GM18861 (cell line): ENCODE data around the gene SNAP29.
"Not testable (repeated sequence)": the region's sequence is repeated elsewhere in the genome, so short reads cannot be mapped to it uniquely, and the experiment has no call there.

Experiments
- ATAC-seq: cut with Tn5 transposase; IDR thresholded peaks from one replicate; pipeline ENCODE4 v1.9.1; 2021; ENCODE audit not compliant: unreplicated experiment

The SNAP29 gene

DNA sequence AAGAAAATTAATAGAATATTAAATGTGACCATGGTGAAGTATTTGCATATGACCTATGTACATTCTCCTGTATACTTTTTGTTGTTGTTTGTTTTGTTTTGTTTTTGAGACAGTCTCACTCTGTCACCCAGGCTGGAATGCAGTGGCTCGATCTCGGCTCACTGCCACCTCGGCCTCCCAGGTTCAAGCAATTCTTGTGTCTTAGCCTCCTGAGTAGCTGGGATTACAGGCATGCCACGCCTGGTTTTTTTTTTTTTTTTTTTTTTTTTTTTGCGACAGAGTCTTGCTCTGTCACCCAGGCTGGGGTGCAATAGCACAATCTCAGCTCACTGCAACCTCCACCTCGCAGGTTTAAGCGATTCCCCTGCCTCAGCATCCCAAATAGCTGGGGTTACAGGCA is 38.9 kb downstream of the SNAP29 start:
- not testable (repeated sequence) for ATAC-seq

DNA sequence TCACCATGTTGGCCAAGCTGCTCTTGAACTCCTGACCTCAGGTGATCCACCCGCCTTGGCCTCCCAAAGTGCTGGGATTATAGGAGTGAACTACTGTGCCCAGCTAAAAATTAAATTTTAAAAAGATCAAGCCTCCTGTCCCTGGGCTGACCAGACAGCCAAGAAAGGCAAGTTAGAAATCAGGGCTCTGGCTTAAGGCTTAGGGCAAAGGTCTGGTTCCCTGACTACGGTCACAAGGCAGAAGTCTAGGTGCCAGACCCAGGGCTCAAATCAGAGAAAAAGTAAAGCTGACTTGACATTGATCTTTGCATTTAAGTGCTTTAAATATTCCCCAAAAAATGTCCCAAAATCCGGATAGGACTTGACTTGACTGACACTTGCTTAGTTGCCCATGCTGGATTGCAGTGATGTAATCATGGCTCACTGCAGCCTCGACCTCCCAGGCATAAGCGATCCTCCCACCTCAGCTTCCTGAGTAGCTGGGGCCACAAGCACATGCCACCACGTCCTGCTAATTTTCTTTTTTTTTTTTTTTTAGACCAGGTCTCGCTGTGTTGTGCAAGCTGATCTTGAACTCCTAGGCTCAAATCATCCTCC is 41.1 kb downstream of the SNAP29 start:
- no peak for ATAC-seq

DNA sequence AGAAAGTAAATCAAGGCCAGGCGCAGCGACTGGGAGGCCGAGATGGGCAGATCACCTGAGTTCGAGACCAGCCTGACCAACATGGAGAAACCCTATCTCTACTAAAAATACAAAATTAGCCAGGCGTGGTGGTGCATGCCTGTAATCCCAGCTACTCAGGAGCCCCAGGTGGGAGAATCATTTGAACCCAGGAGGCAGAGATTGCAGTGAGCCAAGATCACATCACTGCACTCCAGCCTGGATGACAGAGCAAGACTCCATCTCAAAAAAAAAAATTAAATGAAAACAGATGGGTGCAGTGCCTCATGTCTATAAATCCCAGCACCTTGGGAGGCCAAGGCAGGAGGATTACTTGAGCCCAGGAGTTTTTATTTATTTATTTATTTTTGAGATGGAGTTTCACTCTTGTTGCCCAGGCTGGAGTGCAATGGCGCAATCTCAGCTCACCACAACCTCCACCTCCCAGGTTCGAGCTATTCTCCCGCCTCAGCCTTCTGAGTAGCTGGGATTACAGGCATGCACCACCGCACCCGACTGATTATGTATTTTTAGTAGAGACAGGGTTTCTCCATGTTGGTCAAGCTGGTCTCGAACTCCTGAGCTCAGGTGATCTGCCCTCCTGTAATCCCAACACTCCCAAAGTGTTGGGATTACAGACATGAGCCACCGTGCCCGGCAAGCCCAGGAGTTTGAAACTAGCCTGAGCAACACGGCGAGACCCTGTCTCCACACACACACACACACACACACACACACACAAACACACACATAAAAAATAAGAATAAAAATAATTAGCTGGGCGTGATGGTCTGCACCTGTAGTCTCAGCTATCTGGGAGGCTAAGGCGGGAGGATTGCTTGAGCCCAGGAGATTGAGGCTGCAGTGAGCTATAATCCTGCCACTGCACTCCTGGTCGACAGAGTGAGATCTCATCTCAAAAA is 42.6 kb downstream of the SNAP29 start:
- ATAC-seq = not testable (repeated sequence)

DNA sequence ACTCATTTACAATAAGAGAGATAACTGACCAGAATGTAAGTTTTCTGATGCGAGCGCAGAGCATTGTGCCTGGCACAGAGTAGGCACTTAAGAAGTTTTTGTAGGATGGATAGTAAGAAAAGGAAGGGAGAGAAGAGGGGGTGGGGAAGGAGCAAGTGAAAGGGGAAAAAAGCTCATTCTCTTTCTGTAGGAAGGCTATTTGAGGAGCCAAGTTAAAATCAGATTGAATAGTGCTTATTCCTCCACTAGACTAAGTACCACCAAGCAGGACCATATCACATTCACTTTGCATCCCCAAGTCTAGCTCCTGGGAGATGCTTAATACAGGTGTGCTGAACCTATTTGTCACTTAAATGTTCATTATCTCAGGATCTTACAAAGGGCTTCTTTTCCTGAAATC is 44.3 kb downstream of the SNAP29 start:
- no peak for ATAC-seq

DNA sequence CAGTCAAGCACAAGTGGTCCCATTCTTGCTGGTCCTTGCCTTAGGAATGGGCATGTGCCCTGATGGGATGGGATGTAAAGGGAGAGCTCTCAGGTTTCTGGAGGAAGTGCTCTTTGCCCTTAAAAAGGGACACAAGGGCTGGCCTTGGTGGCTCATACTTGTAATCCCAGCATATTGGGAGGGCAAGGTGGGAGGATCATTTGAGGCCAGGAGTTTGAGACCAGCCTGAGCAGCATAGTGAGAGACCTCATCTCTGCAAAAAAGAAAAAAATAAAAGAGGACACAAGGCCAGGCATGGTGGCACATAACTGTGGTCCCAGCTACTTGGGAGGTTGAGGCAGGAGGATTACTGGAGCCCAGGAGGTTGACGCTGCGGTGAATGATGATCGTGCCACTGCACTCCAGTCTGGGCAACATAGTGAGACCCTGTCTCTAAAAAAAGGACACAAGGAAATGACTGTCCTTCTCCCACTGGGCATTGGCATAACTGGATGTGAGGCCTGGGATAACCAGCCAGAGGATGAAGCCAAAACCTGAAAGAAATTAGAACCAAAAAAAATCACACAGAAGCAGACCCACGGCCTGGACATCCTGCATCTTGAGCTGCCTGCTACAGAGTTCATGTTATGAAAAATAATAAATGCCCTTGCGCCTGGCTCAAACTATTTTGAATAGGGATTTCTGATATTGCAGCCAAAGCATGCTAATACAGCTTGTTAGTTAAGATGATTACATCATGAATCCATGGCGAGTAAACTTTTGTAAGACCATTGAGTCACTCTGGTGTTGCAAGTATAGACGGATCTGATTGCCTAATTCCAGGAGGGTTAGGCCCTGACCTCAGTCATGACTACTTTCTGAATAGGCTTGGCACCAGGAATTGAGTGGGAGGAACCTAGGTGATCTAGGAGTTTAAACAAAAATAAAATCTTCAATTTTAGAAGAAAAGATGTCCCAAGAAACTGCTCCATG is 45.5 kb downstream of the SNAP29 start:
- no peak for ATAC-seq

DNA sequence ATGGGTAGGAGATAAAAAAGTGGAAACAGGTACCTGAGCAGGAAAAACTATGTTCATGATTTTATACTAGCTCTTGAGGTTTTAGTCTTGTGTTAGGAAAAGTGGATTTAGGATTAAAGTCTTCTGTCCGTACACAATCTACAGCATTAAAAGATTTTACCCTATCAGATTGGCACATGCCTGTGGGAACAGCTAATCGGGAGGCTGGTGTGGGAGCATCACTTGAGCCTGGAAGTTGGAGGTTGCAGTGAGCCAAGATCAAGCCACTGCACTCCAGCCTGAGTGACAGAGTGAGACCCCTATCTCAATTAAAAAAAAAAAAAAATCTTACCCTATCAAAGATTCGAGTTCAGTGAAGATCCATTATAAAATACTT is 46.2 kb downstream of the SNAP29 start:
- ATAC-seq = no peak

DNA sequence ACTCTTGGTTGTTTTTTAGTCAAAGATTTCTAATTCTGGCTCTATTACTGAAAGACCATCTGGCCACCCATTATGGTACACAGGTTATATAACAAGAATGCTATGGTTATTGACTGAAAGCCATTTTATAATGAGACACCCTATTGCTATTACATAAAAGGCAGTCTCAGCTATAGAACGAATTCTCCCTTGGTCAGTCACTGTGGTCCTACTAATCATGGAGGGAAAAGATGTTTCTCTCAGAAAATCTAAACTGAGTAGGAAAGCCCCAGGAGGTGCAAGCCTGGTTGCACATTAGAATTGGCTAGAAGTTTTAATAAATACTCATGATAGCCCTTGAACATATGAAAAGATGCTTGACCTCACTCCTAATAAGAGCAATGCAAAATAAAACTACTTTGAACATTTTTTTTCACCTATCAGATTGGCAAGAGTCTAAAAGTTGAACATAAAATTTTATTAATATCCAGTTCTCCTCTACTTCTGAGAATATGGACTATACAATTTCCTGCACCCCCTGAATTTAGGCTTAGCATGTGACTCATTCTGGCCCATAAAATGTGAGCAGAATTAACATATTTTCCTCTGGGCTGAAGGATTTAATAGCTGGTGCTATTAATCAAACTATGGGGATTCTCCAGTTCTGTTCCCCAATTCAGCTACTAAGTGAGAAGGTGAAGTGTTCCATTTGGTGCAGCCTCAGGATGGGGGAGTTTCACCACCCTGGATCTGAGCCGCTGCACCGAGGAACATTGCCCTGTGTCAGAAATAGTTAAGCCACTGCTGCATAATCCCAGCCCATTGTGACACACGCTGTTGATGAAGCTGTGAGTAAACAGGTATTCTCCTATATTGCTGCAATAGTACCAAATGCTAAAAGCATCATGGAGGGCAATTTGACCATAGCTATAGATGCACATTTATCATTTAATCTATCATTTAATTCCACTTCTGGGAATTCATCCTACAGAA is 46.9 kb downstream of the SNAP29 start:
- no peak for ATAC-seq

DNA sequence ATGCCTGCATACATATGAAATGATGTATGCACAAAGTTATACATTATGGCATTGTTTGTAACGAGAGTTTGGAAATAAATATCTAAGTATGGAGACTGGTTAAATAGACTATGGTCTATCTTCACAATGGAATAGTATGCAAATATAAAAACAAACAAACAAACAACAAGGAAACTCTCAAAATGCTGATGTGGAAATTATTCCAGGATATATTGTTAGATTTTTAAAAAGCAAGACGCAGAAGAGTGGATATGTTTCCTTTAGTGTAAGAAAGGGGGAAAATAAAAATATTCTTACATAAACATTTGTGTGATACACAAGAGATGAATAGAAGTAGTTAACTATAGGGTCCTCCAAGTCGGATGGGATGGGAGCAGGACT is 47.6 kb downstream of the SNAP29 start:
- ATAC-seq = no peak

DNA sequence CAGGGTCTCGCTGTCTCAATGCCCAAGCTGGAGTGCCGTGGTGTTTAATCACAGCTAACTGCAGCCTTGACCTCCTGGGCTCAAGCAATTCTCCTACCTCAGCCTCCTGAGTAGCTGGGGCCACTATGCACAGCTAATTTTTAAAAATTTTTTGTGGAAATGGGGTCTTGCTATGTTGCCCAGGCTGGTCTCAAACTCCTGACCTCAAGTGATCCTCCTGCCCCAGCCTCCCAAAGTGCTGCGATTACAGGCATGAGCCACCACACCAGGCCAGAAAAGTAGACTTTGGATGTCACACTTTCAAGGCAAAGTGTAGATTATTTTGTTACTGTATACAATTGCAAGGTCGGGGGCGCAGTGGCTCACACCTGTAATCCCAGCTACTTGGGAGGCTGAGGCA is 49.9 kb downstream of the SNAP29 start:
- ATAC-seq = not testable (repeated sequence)

DNA sequence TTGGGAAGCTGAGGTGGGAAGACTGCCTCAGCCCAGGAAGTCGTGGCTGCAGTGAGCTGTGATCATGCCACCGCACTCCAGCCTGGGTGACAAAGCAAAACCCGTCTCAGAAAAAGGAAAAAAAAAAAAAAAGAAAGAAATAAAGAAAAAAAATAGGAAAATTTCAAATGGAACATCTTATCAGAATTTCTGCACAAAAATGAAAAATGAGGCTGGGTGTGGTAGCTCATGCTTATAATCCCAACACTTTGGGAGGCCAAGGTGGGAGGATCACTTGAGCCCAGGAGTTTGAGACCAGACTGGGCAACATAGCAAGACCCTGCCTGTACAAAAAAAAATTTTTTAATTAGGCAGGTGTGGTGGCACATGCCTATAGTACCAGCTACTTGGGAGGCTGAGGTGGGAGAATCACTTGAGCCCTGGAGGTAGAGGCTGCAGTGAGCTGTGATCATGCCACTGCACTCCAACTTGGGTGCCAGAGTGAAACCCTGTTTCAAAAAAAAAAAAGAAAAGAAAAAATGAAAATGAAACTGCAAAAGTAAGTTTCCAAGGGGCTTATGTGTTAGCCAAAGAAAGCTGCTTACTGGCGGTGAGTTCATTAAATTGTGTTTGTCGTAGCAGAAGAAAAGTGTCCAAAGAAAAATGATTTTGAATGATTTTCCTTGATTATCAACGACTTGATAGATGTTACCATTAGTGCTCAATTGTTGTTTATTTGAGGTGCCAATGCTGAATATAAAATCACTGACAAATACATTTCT is 50.9 kb downstream of the SNAP29 start:
- ATAC-seq = no peak

DNA sequence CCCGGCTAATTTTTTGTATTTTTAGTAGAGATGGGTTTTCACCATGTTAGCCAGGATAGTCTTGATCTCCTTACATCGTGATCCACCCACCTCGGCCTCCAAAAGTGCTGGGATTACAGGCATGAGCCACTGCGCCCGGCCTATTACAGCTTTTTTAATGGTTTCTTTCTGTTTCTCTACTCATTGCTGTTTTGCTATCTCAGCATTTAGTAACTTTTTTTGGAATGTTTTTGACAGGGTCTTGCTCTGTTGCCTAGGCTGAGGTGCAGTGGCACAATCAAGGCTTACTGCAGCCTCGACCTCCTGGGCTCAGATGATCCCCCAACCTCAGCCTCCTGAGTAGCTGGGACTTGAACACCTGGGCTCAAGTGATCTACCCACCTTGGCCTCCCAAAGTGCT is 53.7 kb downstream of the SNAP29 start:
- no peak for ATAC-seq

DNA sequence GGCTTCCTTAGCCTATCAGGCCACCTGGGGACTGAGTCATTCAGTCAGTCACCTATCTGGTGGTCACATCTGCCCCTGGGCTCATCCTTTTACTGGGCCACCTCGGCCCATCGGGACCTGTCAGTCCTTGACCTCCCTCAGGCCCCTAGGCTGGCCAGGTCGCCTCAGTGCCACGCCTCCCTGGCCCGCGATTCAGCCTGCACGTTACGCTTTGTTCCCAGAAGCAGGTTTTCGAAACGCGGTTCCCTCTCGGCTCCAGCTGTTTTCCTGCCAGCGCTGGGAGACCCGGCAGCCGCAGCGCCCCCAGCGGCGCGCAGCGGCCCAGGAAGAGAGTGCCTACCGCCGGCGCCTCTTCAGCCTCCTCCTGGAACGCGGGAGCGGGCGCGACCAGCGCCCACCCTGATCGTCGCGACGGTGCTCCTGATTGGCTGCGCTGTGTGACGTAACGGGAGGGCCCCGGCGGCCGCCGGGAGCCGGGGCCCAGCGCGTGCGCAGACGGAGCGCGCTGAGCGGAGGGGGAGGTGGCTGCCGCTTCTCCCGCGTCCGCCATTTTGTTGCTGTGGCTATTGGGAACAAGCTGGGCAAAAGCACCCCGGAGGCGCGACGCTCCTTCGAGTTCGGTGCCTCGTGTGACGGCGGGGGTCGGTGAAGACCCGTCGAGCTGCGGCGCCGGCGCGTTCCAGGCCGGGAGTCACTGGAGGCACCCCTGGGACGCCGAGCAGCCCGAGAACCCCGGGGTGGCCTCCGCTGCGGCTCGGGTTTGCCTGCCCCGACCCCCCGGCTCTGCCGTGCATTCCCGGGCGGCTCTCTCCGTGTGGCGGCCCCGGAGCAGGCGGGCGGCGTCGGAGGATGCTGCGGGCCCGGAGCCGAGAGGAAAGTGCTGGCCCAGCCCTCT is 58.4 kb downstream of the SNAP29 start, which contains the start of gene CRKL:
Gene CRKL, plus strand, starts transcription at position 492 of the 895 bp plus-strand sequence. CDS start 528 bp downstream, outside the sequence.
- ATAC-seq = peak; percentile 89

DNA sequence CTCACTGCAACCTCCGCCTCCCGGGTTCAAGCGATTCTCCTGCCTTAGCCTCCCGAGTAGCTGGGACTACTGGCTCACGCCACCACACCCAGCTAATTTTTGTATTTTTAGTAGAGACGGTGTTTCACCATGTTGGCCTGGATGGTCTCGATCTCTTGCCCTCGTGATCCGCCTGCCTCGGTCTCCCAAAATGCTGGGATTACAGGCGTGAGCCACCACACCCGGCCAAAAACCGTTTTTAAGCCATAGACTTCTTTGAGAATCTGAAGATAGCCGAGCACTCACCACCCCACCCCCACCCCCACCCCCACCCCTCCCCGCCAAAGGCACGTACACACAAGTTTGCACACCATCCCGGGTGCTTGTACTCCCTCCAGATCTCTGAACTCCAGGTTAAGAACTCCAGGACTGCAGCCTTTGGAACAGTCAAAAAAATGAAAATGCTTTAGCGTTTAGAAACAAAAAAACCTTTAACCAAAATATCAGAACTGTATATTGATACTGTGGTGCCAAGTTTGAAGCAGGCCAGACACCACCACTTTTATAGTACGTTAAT is 59.9 kb downstream of the SNAP29 start:
- no peak for ATAC-seq

DNA sequence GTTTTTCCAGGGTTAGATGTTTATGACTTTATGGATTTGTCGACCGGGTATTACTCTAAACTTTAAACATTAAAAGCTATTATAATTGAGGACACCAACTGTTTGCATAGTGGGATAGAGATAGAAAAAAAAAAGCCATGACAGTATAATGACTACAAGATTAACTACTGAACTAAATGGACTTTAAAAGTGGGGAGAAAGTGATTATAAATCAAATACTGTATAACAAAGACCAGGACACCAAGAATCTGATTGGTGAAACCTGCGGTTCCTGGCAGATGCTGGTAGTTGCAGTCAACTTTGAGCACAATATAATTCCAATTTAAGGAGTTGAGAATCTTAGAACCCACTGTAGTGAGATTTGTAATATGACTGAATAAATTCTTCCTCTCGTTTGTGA is 60.9 kb downstream of the SNAP29 start:
- no peak for ATAC-seq

DNA sequence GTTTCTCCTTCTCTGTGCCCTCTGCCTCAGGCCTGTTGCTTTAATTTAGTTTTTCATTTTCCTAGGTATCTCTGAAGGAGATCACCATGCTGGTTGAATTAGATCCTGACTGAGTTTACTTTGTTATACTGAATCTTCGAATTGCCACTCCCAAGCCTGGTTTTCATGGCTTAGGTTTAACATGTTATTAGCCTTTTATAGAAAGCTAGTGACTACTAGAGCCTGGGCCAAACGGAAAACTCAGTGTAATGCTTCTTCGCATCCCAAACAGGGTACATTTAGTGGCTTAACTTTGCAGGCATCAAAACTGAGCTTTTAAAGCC is 62.0 kb downstream of the SNAP29 start:
- no peak for ATAC-seq

DNA sequence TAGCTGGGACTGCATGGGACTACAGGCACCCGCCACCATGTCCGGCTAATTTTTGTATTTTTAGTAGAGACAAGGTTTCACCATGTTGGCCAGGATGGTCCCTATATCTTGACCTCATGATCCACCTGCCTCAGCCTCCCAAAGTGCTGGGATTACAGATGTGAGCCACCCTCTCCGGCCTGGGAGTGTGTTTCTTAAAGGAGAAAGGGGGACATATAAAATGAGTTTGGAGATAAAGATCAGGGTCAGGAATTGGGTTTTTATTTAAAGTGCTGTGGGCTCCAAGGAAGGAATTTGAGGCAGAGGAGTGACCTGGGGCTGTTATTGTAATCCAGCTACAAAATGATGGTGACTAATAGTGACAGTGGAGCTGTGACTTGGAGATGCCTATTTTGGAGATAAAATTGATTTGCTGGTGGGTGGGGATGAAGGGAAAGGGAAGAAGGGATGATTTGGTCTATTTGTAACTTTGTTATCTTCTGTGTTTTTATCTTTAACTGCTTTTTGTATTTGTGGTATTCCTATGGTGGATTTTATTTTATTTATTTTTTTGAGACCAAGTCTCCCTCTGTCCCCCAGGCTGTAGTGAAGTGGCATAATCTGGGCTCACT is 63.4 kb downstream of the SNAP29 start:
- no peak for ATAC-seq

DNA sequence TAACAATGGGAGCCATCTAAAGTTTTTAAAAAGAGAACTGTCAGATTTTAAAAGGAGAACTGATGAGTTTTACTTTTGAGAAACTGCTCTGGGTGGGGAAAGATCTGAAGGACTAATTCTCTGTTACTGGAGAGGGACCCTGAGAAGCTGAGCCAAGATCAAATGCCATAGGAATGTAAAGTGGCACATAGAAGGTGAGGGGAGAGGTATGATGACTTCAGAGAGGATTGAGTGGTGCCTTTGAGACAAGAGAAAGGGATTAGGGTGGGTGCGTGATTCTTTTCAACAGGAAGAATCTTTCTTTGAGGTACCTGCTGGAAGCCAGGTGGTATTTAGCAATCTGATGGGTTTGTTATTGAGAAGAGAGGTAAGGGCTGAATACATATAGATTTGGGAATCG is 67.4 kb downstream of the SNAP29 start:
- no peak for ATAC-seq
